GM23338 (cell line): Measurements from ENCODE around the gene TMA7. TPM values are rescaled to one million over a fixed set of nuclear protein-coding genes. Genes with fewer than 3 reads are reported as not detected.

Experiments used
- ATAC-seq: fragments of 200-7000 bp; cut with Tn5 transposase; 3 replicates; pipeline ENCODE4 v1.9.1; 2020
- DNase-seq: peaks from one replicate; pipeline ENCODE4 v3.0.0-alpha.2; 2015; ENCODE audit warnings: low spot score
- H2AFZ ChIP-seq: fragments of 200-600 bp; sonication (generic); 2 replicates; pipeline ENCODE4 v1.8.0; 2016; ENCODE audit warnings: antibody characterized with exemption, mild to moderate bottlenecking, moderate library complexity
- H3F3A ChIP-seq: fragments of 200-600 bp; sonication (generic); replicated peaks from 2 replicates; pipeline ENCODE4 v1.8.0; 2017; ENCODE audit warnings: antibody characterized with exemption, mixed run types, low read depth
- H3K27ac ChIP-seq: fragments of 200-600 bp; sonication (generic); 2 replicates; pipeline ENCODE4 v1.6.1; 2016; ENCODE audit warnings: low read depth
- H3K27me3 ChIP-seq: fragments of 200-600 bp; sonication (generic); 2 replicates; pipeline ENCODE4 v1.8.0; 2016; ENCODE audit warnings: mild to moderate bottlenecking, mixed run types, moderate library complexity; ENCODE audit not compliant: insufficient read depth
- H3K36me3 ChIP-seq: fragments of 200-600 bp; sonication (generic); 2 replicates; pipeline ENCODE4 v1.8.0; 2016; ENCODE audit warnings: mild to moderate bottlenecking; ENCODE audit not compliant: insufficient read depth
- H3K4me1 ChIP-seq: fragments of 200-600 bp; sonication (generic); 2 replicates; pipeline ENCODE4 v1.8.0; 2016; ENCODE audit warnings: mild to moderate bottlenecking, moderate library complexity; ENCODE audit not compliant: insufficient read depth
- H3K4me2 ChIP-seq: fragments of 200-600 bp; sonication (generic); 2 replicates; pipeline ENCODE4 v1.7.1; 2017; ENCODE audit warnings: mixed run types
- H3K4me3 ChIP-seq: fragments of 200-600 bp; sonication (generic); 2 replicates; pipeline ENCODE4 v1.6.1; 2016; ENCODE audit warnings: mixed run types
- H3K79me2 ChIP-seq: fragments of 200-600 bp; sonication (generic); replicated peaks from 2 replicates; pipeline ENCODE4 v1.8.0; 2017; ENCODE audit warnings: mild to moderate bottlenecking; ENCODE audit not compliant: insufficient read depth
- H3K9me2 ChIP-seq: fragments of 200-600 bp; sonication (generic); 2 replicates; pipeline ENCODE4 v1.8.0; 2017; ENCODE audit not compliant: insufficient read depth
- H4K20me1 ChIP-seq: fragments of 200-600 bp; sonication (generic); replicated peaks from 2 replicates; pipeline ENCODE4 v1.8.0; 2017; ENCODE audit warnings: mild to moderate bottlenecking; ENCODE audit not compliant: insufficient read depth
- H3K27ac Mint-ChIP-seq: 2 replicates; pipeline ENCODE4 v1.8.0; 2020; ENCODE audit warnings: inconsistent platforms, mild to moderate bottlenecking, moderate library complexity, mixed read lengths
- H3K27me3 Mint-ChIP-seq: 3 replicates; pipeline ENCODE4 v1.8.0; 2022; ENCODE audit warnings: low read depth, mild to moderate bottlenecking, moderate library complexity, mixed read lengths, inconsistent platforms; ENCODE audit not compliant: insufficient read depth, poor library complexity
- H3K36me3 Mint-ChIP-seq: 3 replicates; pipeline ENCODE4 v1.8.0; 2021; ENCODE audit warnings: low read depth, mild to moderate bottlenecking, inconsistent platforms, moderate library complexity, mixed read lengths
- H3K4me1 Mint-ChIP-seq: 3 replicates; pipeline ENCODE4 v1.8.0; 2020; ENCODE audit warnings: mild to moderate bottlenecking, inconsistent platforms, mixed read lengths
- H3K4me3 Mint-ChIP-seq: 3 replicates; pipeline ENCODE4 v1.8.0; 2021; ENCODE audit warnings: moderate library complexity, mild to moderate bottlenecking, inconsistent platforms, mixed read lengths
- H3K9me3 Mint-ChIP-seq: 3 replicates; pipeline ENCODE4 v1.8.0; 2020; ENCODE audit warnings: moderate library complexity, mild to moderate bottlenecking, inconsistent platforms, mixed read lengths
- CREB1 ChIP-seq: fragments of 250-450 bp; sonication (Bioruptor Pico); IDR thresholded peaks from 2 replicates; pipeline ENCODE4 v1.5.0; 2020; ENCODE audit warnings: low read depth, mild to moderate bottlenecking, moderate library complexity
- CTCF ChIP-seq, 2 experiments: fragments of 200-600 bp in 1 of 2; sonication (generic) in 1 of 2; conservative IDR thresholded peaks; 2 replicates each; pipeline versions ENCODE4 v1.5.1 to v1.6.1; 2016 to 2017; ENCODE audit warnings: antibody characterized with exemption in 2 of 2, low read depth in 2 of 2, mild to moderate bottlenecking in 2 of 2, moderate library complexity in 1 of 2
- ETS1 ChIP-seq: IDR thresholded peaks from 2 replicates; pipeline ENCODE4 v1.6.1; 2016; ENCODE audit warnings: antibody characterized with exemption
- EZH2 ChIP-seq: fragments of 200-600 bp; sonication (generic); IDR thresholded peaks from one replicate; pipeline ENCODE4 v1.8.0; 2017; ENCODE audit warnings: antibody characterized with exemption, mild to moderate bottlenecking, low read depth; ENCODE audit not compliant: unreplicated experiment
- EZH2phosphoT487 ChIP-seq: fragments of 200-600 bp; sonication (generic); IDR thresholded peaks from one replicate; pipeline ENCODE4 v1.8.1; 2018; ENCODE audit warnings: antibody characterized with exemption; ENCODE audit not compliant: unreplicated experiment
- JUNB ChIP-seq: IDR thresholded peaks from one replicate; pipeline ENCODE4 v1.6.1; 2016; ENCODE audit warnings: antibody characterized with exemption; ENCODE audit not compliant: unreplicated experiment
- NANOG ChIP-seq: IDR thresholded peaks from 2 replicates; pipeline ENCODE4 v1.6.1; 2016; ENCODE audit warnings: antibody characterized with exemption, borderline replicate concordance
- POLR2AphosphoS5 ChIP-seq: IDR thresholded peaks from 2 replicates; pipeline ENCODE4 v1.6.1; 2016; ENCODE audit warnings: antibody characterized with exemption, low read depth
- REST ChIP-seq: IDR thresholded peaks from one replicate; pipeline ENCODE4 v1.6.1; 2018; ENCODE audit warnings: antibody characterized with exemption; ENCODE audit not compliant: unreplicated experiment
- STAT1 ChIP-seq: IDR thresholded peaks from one replicate; pipeline ENCODE4 v1.6.1; 2016; ENCODE audit warnings: antibody characterized with exemption; ENCODE audit not compliant: unreplicated experiment
- ZNF114 ChIP-seq: fragments of 250-450 bp; sonication (Bioruptor Pico); IDR thresholded peaks from 2 replicates; pipeline ENCODE4 v1.5.0; 2020; ENCODE audit warnings: mild to moderate bottlenecking, moderate library complexity
- ZNF331 ChIP-seq: fragments of 250-450 bp; sonication (Bioruptor Pico); IDR thresholded peaks from 2 replicates; pipeline ENCODE4 v1.5.0; 2020; ENCODE audit warnings: low read depth, mild to moderate bottlenecking, moderate library complexity
- ZNF462 ChIP-seq: fragments of 250-450 bp; sonication (Bioruptor Pico); IDR thresholded peaks from 2 replicates; pipeline ENCODE4 v1.5.0; 2020; ENCODE audit warnings: mild to moderate bottlenecking, moderate library complexity
- polyA plus RNA-seq: library from polyadenylated mRNA; unstranded; fragments of >200 nt; fragmentation: Nextera tagmentation; extraction: Ambion mirVana; gene quantifications from 2 replicates; pipeline ENCODE4 v1.2.1, GENCODE V29; 2016
- total RNA-seq: library from RNA; depleted of rRNA; stranded (reverse); fragments of >200 nt; shearing (Covaris generic); gene quantifications from 2 replicates; pipeline ENCODE4 v1.2.3, GENCODE V29; 2014

TMA7 gene
- total and polyA plus RNA-seq, 2 experiments from 2014 or later: 419 to 2,089 TPM

GRCh38 chr3:48470286-48470685 is 30.2 kb downstream of the TMA7 start:
- peaks cover 18% of the 10 kb centered on the region for H3K4me1 ChIP-seq
- no peak overlapping the region for H3K4me2 ChIP-seq
- ATAC-seq (no peak), DNase-seq (no peak)
- peaks cover 9% of the 10 kb centered on the region; the same call in 1 of the 2 replicates for H3K36me3 ChIP-seq
- no peaks in the 10 kb centered on the region for H3K27me3 ChIP-seq
- Mint-ChIP-seq H3K27me3 (peaks cover 29% of the 10 kb centered on the region), H3K4me1 (peaks cover 40% of the 10 kb centered on the region), H3K27ac (peak overlapping the region; percentile 66), H3K4me3 (no peak overlapping the region; the same call in 2 of the 3 replicates), H3K9me3 (peaks cover 4% of the 10 kb centered on the region), H3K36me3 (peaks cover 41% of the 10 kb centered on the region)
- peaks cover 24% of the 10 kb centered on the region for H3K79me2 ChIP-seq
- 0 out of 2 replicates have a peak overlapping the region, but pooled peaks have one; percentile 59 for H3K27ac ChIP-seq
- no peak overlapping the region for H3K4me3 ChIP-seq
- TF ChIP-seq NANOG: no peak
- TF ChIP-seq ETS1: no peak
- no peak for TF ChIP-seq ZNF114
- no peak for TF ChIP-seq CREB1 (CRISPR knock-in tag)
- no peak for TF ChIP-seq EZH2
- no peak for TF ChIP-seq EZH2phosphoT487
- no peak for TF ChIP-seq STAT1
- TF ChIP-seq POLR2AphosphoS5: no peak
- no peak for TF ChIP-seq ZNF331 (CRISPR knock-in tag)
- TF ChIP-seq JUNB: no peak
- no peak for TF ChIP-seq CTCF (conservative IDR thresholded peaks at IDR 0.05; ENCODE audit: low read depth in 2 of 2)
- no peak for TF ChIP-seq REST
- no peak for TF ChIP-seq ZNF462 (CRISPR knock-in tag)
- no peak overlapping the region for H2AFZ ChIP-seq
- H3K9me2 ChIP-seq: no peaks in the 10 kb centered on the region
- H3F3A ChIP-seq: peaks cover 18% of the 10 kb centered on the region
- H4K20me1 ChIP-seq: no peaks in the 10 kb centered on the region
